Activated CD8-positive, alpha-beta T cell treated with anti-CD3 and anti-CD28 coated beads for 36 hours (primary cell): Measurements from ENCODE around the gene ZNF621. TPM values are rescaled to one million over a fixed set of nuclear protein-coding genes. Genes with fewer than 3 reads are reported as not detected.

ENCODE experiments used
- ATAC-seq: fragments of 200-7000 bp; cut with Tn5 transposase; one replicate; pipeline ENCODE4 v1.10.0; 2021; ENCODE audit warnings: mild to moderate bottlenecking, moderate library complexity
- CTCF ChIA-PET: fragments of 350-600 bp; sonication (Branson Sonifier 250); formaldehyde crosslinking; loops from one replicate; lab custom pipeline; 2021; ENCODE audit warnings: antibody characterized with exemption; lab: Charles Lee
- POLR2A ChIA-PET: fragments of 350-600 bp; sonication (Branson Sonifier 250); formaldehyde crosslinking; loops from one replicate; lab custom pipeline; 2021; ENCODE audit warnings: antibody characterized with exemption; lab: Charles Lee
- DNase-seq: peaks from one replicate; pipeline ENCODE4 v3.0.0-alpha.2; 2020
- H3K27ac Mint-ChIP-seq: one replicate; pipeline ENCODE4 v1.8.0; 2021; ENCODE audit warnings: mild to moderate bottlenecking, mixed read lengths
- H3K27me3 Mint-ChIP-seq: one replicate; pipeline ENCODE4 v1.8.0; 2021; ENCODE audit warnings: mixed read lengths
- H3K36me3 Mint-ChIP-seq: one replicate; pipeline ENCODE4 v1.8.0; 2021; ENCODE audit warnings: low read depth, mixed read lengths
- H3K4me1 Mint-ChIP-seq: one replicate; pipeline ENCODE4 v1.8.0; 2021; ENCODE audit warnings: low read depth, mixed read lengths
- H3K4me3 Mint-ChIP-seq: one replicate; pipeline ENCODE4 v1.8.0; 2021; ENCODE audit warnings: mild to moderate bottlenecking, moderate library complexity, mixed read lengths
- H3K9me3 Mint-ChIP-seq: one replicate; pipeline ENCODE4 v1.8.0; 2021; ENCODE audit warnings: mixed read lengths
- CTCF ChIP-seq: fragments of 200-600 bp; IDR thresholded peaks from one replicate; pipeline ENCODE4 v1.8.0; 2022; ENCODE audit warnings: antibody characterized with exemption, mild to moderate bottlenecking
- intact Hi-C: fragments of 100-400 bp; cut with micrococcal nuclease; formaldehyde crosslinking; loops from one replicate; pipeline ENCODE4 v1.10.0; 2022
- total RNA-seq, 2 experiments: library from RNA; stranded (reverse); gene quantifications; one replicate each; pipeline ENCODE4 v1.2.3, GENCODE V29; 2021

The ZNF621 gene
- total RNA-seq, 2 experiments from 2014 or later: 18.5 to 19.1 TPM

- CTCF ChIA-PET: no interaction called here
- TF ChIP-seq CTCF: no peak
- POLR2A ChIA-PET: no interaction called here
- H3K27me3 Mint-ChIP-seq: no peaks in the 10 kb centered on the region
- DNase-seq (no peak), ATAC-seq (no peak)
- H3K36me3 Mint-ChIP-seq: peaks cover 61% of the 10 kb centered on the region
- H3K9me3 Mint-ChIP-seq: peaks cover 9% of the 10 kb centered on the region
- peaks cover 23% of the 10 kb centered on the region for H3K4me1 Mint-ChIP-seq
- H3K4me3 Mint-ChIP-seq: no peak overlapping the region
- no peak overlapping the region for H3K27ac Mint-ChIP-seq
- intact Hi-C loops: no loop called here
Observed at GRCh38 chr3:40528426-40528825, 3.7 kb downstream of the ZNF621 start.

- Mint-ChIP-seq H3K9me3 (peaks cover 10% of the 10 kb centered on the region), H3K4me1 (peaks cover 7% of the 10 kb centered on the region), H3K36me3 (peaks cover 79% of the 10 kb centered on the region), H3K27me3 (no peaks in the 10 kb centered on the region), H3K27ac (no peak overlapping the region), H3K4me3 (no peak overlapping the region)
- ChIA-PET POLR2A (no interaction called here), CTCF (no interaction called here)
- no peak for TF ChIP-seq CTCF
- ATAC-seq (no peak), DNase-seq (no peak)
- intact Hi-C loops: no loop called here
Observed at GRCh38 chr3:40532252-40532651, 7.5 kb downstream of the ZNF621 start.

- H3K27ac Mint-ChIP-seq: no peak overlapping the region
- peaks cover 24% of the 10 kb centered on the region for H3K9me3 Mint-ChIP-seq
- DNase-seq (no peak), ATAC-seq (no peak)
- peaks cover 81% of the 10 kb centered on the region for H3K36me3 Mint-ChIP-seq
- H3K4me1 Mint-ChIP-seq: no peaks in the 10 kb centered on the region
- ChIA-PET CTCF (no interaction called here), POLR2A (interaction anchor here (1.2 kb wide), 1 partner anchor 10 kb away, joined by 4 read pairs; the partner anchor contains the start of gene ZNF621)
- H3K4me3 Mint-ChIP-seq: no peak overlapping the region
- no peak for TF ChIP-seq CTCF
- intact Hi-C loops: no loop called here
- H3K27me3 Mint-ChIP-seq: no peaks in the 10 kb centered on the region
Observed at GRCh38 chr3:40534283-40534682, 9.5 kb downstream of the ZNF621 start.

GRCh38 chr3:40546816-40547215, 22.1 kb downstream of the ZNF621 start:
- H3K4me1 Mint-ChIP-seq: no peaks in the 10 kb centered on the region
- no peaks in the 10 kb centered on the region for H3K27me3 Mint-ChIP-seq
- no peak overlapping the region for H3K27ac Mint-ChIP-seq
- no peaks in the 10 kb centered on the region for H3K36me3 Mint-ChIP-seq
- no peak for TF ChIP-seq CTCF
- no peak overlapping the region for H3K4me3 Mint-ChIP-seq
- POLR2A ChIA-PET: no interaction called here
- no peaks in the 10 kb centered on the region for H3K9me3 Mint-ChIP-seq
- CTCF ChIA-PET: no interaction called here
- DNase-seq: no peak
- intact Hi-C loops: no loop called here
- no peak for ATAC-seq

- H3K9me3 Mint-ChIP-seq: no peaks in the 10 kb centered on the region
- no peaks in the 10 kb centered on the region for H3K36me3 Mint-ChIP-seq
- H3K4me3 Mint-ChIP-seq: no peak overlapping the region
- DNase-seq (no peak), ATAC-seq (no peak)
- CTCF ChIA-PET: no interaction called here
- no peak for TF ChIP-seq CTCF
- POLR2A ChIA-PET: no interaction called here
- H3K4me1 Mint-ChIP-seq: no peaks in the 10 kb centered on the region
- peaks cover 1% of the 10 kb centered on the region for H3K27me3 Mint-ChIP-seq
- intact Hi-C loops: no loop called here
- peak overlapping the region; percentile 25 for H3K27ac Mint-ChIP-seq
Observed at GRCh38 chr3:40550167-40550566, 25.4 kb downstream of the ZNF621 start.
